Activated T-cell treated with anti-CD3 and anti-CD28 coated beads, Interleukin-2, amount 50 U/mL, for 24 hours (primary cell): ENCODE results near the gene IGF2R.
A peak's percentile ranks its signal among the peaks of the same experiment; 100 is the strongest.
"Not testable (repeated sequence)": the region's sequence is repeated elsewhere in the genome, so short reads cannot be mapped to it uniquely, and the experiment has no call there.

ENCODE experiments used
- DNase-seq: peaks from one replicate; pipeline ENCODE4 v3.0.0-alpha.2; 2020
- H3K27ac Mint-ChIP-seq: 2 replicates; pipeline ENCODE4 v1.8.0; 2020; ENCODE audit warnings: mild to moderate bottlenecking, mixed read lengths
- H3K27me3 Mint-ChIP-seq: 2 replicates; pipeline ENCODE4 v1.8.0; 2020; ENCODE audit warnings: mixed read lengths
- H3K36me3 Mint-ChIP-seq: 2 replicates; pipeline ENCODE4 v1.8.0; 2020; ENCODE audit warnings: low read depth, mixed read lengths
- H3K4me1 Mint-ChIP-seq: 2 replicates; pipeline ENCODE4 v1.8.0; 2020; ENCODE audit warnings: low read depth, mixed read lengths
- H3K4me3 Mint-ChIP-seq: 2 replicates; pipeline ENCODE4 v1.8.0; 2020; ENCODE audit warnings: mild to moderate bottlenecking, moderate library complexity, mixed read lengths
- H3K9me3 Mint-ChIP-seq: 2 replicates; pipeline ENCODE4 v1.8.0; 2020; ENCODE audit warnings: mixed read lengths

The IGF2R gene

GRCh38 chr6:160129881-160130615, 161.2 kb downstream of the IGF2R start:
- no peak for DNase-seq
- Mint-ChIP-seq H3K4me1 (peaks cover 13% of the 10 kb centered on the region), H3K9me3 (no peaks in the 10 kb centered on the region), H3K27ac (no peak overlapping the region), H3K4me3 (no peak overlapping the region), H3K36me3 (peaks cover 2% of the 10 kb centered on the region), H3K27me3 (no peaks in the 10 kb centered on the region)

DNA sequence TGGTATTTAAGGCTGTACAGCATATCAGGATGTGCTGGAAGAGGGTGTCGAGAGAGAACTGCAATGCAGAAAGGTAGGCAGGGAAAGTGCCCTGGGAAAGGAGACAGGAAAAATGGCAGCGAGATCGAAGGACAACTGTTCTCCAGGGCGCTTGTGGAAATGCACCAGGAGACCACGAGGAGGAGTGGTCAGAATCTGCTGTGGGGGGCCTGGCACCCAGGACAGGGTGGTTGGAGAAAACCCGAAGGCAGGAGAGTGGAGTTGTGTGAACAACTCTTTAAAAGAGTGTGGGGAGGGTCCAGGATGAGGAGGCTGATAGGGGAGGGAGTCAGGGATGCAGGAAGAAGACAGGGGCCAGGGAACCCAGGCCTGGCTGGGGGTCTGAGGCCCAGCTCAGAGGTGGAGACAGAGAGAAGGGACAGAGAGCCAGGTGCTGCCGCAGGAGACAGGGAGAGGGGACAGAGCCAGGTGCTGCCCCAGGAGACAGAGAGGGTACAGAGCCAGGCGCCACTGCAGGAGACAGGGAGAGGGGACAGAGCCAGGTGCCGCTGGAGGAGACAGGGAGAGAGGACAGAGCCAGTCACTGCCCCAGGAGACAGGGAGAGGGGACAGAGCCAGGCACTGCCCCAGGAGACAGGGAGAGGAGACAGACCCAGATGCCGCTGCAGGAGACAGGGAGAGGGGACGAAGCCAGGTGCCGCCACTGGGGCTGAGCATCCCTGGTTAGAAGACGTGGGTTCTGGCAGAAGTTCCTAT, 162.0 kb downstream of the IGF2R start:
- H3K4me1 Mint-ChIP-seq, result peaks cover 13% of the 10 kb centered on the region
- no peak for DNase-seq
- no peaks in the 10 kb centered on the region for H3K9me3 Mint-ChIP-seq
- no peak overlapping the region for H3K27ac Mint-ChIP-seq
- H3K27me3 Mint-ChIP-seq, result no peaks in the 10 kb centered on the region
- peaks cover 2% of the 10 kb centered on the region for H3K36me3 Mint-ChIP-seq
- H3K4me3 Mint-ChIP-seq, result no peak overlapping the region

GRCh38 chr6:160131636-160132296, 162.9 kb downstream of the IGF2R start:
- no peak for DNase-seq
- Mint-ChIP-seq H3K4me3 (no peak overlapping the region), H3K27me3 (no peaks in the 10 kb centered on the region), H3K4me1 (peaks cover 13% of the 10 kb centered on the region), H3K27ac (no peak overlapping the region), H3K36me3 (peaks cover 2% of the 10 kb centered on the region), H3K9me3 (no peaks in the 10 kb centered on the region)

DNA sequence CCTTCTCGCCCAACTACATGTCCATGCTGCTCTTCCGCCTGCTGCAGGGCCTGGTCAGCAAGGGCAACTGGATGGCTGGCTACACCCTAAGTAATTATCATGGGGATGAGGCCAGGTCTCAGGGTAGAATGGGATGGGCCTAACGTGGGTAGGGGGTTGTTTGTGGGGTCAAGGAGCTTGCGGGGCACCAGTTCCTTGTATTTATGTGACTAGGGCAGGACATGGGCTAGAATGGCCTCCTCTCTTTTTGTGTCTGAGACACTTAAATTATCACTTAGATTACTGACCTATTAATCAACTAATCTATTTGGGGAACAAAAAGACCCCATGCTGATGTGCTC, 163.4 kb downstream of the IGF2R start:
- no peak overlapping the region for H3K4me3 Mint-ChIP-seq
- H3K36me3 Mint-ChIP-seq, result peaks cover 2% of the 10 kb centered on the region
- DNase-seq, result no peak
- no peak overlapping the region for H3K27ac Mint-ChIP-seq
- H3K9me3 Mint-ChIP-seq, result no peaks in the 10 kb centered on the region
- peaks cover 13% of the 10 kb centered on the region for H3K4me1 Mint-ChIP-seq
- H3K27me3 Mint-ChIP-seq, result no peaks in the 10 kb centered on the region

- DNase-seq, result no peak
- H3K4me3 Mint-ChIP-seq, result no peak overlapping the region
- H3K27ac Mint-ChIP-seq, result peak overlapping the region; percentile 68
- no peaks in the 10 kb centered on the region for H3K9me3 Mint-ChIP-seq
- H3K4me1 Mint-ChIP-seq, result peaks cover 14% of the 10 kb centered on the region
- no peaks in the 10 kb centered on the region for H3K27me3 Mint-ChIP-seq
- peaks cover 2% of the 10 kb centered on the region for H3K36me3 Mint-ChIP-seq
These were observed 164.0 kb downstream of the IGF2R start for GRCh38 chr6:160132776-160133338.

DNA sequence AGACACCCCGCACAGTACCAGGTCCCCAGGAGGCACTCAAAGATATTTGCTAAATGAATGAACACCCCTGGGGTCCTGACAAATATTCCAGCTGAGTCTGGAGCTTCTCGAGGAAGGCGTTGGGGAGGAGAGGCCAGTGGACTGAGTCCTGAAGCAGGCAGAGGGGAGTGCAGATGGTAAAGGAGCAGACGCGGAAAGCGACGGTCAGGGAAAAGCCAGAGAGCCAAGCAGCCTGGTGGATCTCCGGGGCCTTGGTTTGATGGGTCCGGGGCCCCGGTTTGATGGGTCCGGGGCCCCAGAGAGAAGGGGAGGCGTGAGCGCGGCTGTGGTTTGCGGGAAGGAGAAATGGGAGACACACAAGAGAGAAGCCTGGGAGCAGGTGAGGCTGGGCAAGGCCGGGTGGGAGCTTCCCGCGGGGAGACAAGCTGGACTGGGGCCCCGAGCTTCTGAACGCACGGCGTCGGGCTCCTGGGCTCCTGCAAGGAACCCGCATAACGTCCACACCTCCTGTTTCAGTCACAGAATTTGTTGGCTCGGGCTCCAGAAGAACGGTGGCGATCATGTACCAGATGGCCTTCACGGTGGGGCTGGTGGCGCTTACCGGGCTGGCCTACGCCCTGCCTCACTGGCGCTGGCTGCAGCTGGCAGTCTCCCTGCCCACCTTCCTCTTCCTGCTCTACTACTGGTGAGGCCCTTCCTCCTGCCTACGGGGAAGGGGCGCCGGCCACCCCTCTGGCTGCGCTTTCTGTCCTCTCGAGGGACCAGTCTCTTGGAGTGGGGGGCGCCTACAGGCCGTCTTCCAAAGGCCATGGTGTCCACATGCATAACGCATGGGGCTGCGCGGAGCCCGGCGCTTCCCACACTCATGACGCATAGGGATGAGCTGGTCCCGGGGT, 164.8 kb downstream of the IGF2R start:
- peaks cover 22% of the 10 kb centered on the region for H3K4me1 Mint-ChIP-seq
- peak overlapping the region; percentile 76 for H3K27ac Mint-ChIP-seq
- no peaks in the 10 kb centered on the region for H3K9me3 Mint-ChIP-seq
- peaks cover 2% of the 10 kb centered on the region for H3K36me3 Mint-ChIP-seq
- H3K4me3 Mint-ChIP-seq, result no peak overlapping the region
- H3K27me3 Mint-ChIP-seq, result no peaks in the 10 kb centered on the region
- no peak for DNase-seq

DNA sequence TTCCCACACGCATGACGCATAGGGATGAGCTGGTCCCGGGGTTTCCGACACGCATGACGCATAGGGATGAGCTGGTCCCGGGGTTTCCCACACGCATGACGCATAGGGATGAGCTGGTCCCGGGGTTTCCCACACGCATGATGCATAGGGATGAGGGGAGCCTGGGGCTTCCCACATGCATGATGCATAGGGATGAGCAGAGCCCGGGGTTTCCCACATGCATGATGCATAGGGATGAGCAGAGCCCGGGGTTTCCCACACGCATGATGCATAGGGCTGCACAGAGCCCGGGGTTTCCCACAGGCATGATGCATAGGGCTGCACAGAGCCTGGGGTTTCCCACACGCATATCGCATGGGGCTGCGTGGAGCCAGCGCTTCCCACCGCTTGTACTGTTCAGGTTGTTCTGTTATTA, 165.5 kb downstream of the IGF2R start:
- Mint-ChIP-seq H3K27ac (peak overlapping the region; percentile 76), H3K4me1 (peaks cover 25% of the 10 kb centered on the region)
- not testable (repeated sequence) for DNase-seq, H3K9me3 Mint-ChIP-seq, H3K36me3 Mint-ChIP-seq, H3K4me3 Mint-ChIP-seq, H3K27me3 Mint-ChIP-seq

GRCh38 chr6:160134779-160135547, 166.1 kb downstream of the IGF2R start:
- Mint-ChIP-seq H3K27me3 (no peaks in the 10 kb centered on the region), H3K4me3 (no peak overlapping the region), H3K9me3 (no peaks in the 10 kb centered on the region), H3K4me1 (peaks cover 24% of the 10 kb centered on the region), H3K27ac (peak overlapping the region; percentile 17), H3K36me3 (peaks cover 2% of the 10 kb centered on the region)
- DNase-seq, result no peak

GRCh38 chr6:160135907-160136655, 167.2 kb downstream of the IGF2R start:
- Mint-ChIP-seq H3K27me3 (no peaks in the 10 kb centered on the region), H3K36me3 (peaks cover 2% of the 10 kb centered on the region), H3K9me3 (no peaks in the 10 kb centered on the region), H3K27ac (no peak overlapping the region), H3K4me1 (peaks cover 22% of the 10 kb centered on the region), H3K4me3 (no peak overlapping the region)
- DNase-seq, result no peak

DNA sequence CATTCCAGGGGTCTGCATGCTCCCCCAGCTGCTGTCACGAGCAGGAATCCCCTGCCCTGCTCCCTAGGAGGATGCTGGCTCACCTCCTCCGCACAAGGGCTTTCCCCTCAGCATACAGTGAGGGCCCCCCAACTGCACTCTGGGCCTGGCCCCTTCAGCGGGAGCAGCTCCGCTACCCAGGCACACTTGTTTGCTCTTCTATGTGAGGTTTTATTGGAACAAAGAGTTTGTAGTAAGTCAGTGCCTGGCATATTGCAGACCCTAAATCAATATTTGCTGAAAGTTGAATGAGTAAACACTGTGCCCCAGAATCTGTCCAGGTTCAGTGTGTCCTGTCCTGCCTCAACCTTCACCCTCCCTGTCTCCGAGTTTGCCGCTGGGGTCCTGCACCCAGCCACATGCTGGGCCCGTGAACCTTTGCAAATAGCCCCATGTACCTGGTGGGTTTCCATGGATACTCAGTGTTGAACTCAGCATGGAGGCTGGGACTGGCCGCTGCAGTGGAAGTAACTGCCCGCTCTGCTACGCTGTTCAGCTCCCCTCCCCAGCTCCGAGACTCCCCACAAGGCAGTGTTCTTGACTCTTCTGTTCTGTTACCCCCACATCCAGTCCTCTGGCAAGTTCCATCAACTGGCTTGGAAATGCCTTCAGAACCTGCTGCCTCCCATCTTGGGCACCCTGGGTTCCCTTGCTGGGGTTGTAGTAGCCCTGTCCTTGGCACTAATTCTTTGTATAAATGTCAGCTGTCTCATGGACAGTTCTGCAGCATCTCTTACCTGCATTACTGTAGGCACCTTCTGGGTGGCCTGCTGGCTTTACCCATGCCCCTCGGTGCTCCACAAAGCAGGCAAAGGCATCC, 168.5 kb downstream of the IGF2R start:
- no peak for DNase-seq
- Mint-ChIP-seq H3K4me1 (peaks cover 22% of the 10 kb centered on the region), H3K27ac (no peak overlapping the region), H3K27me3 (no peaks in the 10 kb centered on the region), H3K36me3 (peaks cover 2% of the 10 kb centered on the region), H3K9me3 (no peaks in the 10 kb centered on the region), H3K4me3 (no peak overlapping the region)

DNA sequence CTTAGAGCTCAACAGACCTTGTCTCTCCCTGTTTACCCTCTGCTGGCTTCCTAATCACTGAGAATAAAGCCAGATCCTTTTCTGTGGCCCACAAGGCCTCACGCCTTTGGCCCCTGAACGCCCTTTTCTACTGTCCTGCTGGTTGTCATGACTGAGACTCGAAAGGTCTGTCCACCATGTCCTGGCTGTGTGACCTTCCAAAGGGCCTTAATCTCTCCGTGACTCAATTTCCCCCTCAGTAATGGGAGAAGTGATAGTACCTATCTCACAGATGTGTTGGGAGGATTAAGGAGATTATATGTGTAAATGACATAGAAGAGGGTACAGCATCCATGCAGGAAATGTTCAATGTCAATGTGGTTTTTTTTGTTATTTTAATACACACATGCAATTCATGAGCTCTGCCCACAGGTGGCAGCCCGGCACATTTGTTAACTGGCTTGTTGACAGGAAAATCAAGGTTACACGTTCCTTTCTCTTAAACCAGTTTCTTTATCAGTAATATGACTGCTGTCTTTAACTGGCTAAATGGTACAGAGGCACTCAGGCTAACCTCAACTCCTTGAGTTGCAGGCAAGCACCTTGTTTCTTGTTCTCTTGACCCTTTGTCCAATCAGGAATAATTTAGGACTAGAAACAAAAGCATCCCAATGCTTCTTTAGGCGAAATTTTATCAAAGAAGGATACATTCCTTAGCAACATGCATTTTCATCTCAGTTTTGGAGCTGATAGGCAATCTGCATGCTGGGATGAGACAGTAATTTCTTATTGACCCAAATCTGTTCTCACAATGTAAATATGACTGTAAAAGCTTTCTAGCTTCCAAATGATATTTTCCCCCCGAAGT, 169.3 kb downstream of the IGF2R start:
- Mint-ChIP-seq H3K4me3 (no peak overlapping the region), H3K27me3 (no peaks in the 10 kb centered on the region), H3K9me3 (no peaks in the 10 kb centered on the region), H3K27ac (peak overlapping the region; percentile 53), H3K36me3 (peaks cover 1% of the 10 kb centered on the region), H3K4me1 (peaks cover 21% of the 10 kb centered on the region)
- peak; percentile 70 for DNase-seq
